GM19324 (cell line): ENCODE results near the gene TRAF7.
A peak's percentile ranks its signal among the peaks of the same experiment; 100 is the strongest.

ENCODE experiments used
- ATAC-seq: cut with Tn5 transposase; IDR thresholded peaks from one replicate; pipeline ENCODE4 v1.9.1; 2021; ENCODE audit warnings: mild to moderate bottlenecking, moderate library complexity; ENCODE audit not compliant: unreplicated experiment, low FRiP score

Gene TRAF7

DNA sequence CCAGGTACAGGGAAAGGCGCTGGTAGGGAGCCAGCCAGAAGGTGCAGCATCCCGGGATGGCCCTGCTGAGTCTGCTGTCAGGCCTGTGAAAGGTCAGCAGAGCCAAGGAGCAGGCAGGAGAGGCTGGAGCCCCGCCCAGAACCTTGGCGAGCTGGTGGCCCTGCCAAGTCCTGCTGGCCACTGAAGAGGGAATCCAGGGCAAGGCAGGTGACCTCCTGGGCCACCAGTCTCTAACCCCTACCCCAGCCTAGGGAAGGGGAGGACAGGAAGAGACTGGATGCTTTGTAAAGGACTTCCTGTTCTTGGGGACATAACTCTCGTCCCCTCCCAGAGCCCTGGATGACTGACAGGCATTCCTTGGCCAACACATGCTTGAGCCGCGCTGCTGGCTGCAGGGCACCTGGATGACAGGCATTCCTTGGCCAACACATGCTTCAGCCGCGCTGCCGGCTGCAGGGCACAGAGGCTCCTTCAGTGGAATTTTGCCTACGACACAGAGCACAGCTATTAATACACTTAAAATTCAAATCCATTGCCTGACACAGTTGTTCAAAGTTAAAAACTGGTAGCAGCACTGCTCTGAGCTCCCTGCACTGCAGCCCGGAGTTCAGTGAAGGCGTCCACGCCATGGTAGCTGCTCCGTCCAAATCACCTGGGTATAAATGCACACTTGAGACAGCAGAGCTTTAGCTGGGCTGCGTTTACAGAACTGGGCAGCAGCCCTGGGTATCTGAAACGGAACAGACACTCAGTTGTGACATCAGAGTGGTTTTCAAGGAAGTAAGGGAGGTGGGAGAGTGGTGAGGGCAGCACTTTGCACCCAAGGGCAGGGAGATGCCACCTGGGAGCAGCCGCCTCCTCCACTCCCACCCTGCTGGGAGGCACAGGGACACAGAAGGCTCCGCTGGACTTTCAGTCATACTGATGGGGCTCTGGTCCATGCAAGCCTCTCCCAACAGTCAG lies 57.1 kb downstream of the TRAF7 start:
- no peak for ATAC-seq

DNA sequence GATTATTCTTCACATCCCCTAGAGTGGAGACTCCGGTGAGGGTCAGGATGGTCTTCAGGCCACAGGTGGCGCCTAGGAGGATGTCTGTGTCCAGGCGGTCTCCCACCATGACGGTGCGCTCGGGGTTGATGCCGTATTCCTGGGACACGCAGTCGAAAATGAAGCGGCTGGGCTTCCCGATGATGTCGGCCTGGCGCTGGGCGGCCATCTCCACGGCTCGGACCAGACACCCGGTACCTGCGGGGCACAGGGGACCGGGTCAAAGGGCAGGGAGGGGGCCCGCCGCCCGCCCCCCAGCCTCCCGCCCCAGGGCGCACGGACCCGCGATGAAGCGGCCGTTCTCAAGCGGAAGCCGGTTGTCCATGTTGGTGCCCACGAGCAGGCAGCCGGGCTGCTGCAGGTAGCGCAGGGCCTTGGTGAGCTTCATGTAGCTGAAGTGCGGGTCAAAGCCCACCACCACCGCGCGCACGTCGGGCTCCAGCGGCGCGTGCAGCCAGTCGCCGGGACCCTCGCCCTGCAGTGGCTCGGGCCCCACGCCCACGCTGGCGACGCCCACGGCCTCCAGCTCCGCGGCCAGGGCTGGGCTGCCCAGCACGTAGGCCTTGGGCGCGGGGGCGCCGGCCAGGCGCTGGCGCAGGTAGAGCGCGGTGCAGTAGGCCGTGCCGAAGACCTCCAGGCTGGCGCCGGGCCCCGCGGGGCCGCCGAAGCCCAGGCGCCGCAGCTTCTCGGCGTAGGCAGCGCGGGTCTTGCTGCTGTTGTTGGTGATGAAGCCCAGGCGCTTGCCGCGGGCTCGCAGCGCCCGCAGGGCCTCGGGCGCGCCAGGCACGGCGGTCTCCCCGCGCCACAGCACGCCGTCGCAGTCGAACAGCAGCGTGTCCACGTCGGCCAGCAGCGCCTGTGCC lies 58.5 kb downstream of the TRAF7 start:
- peak; percentile 13 for ATAC-seq

- peak; percentile 84 for ATAC-seq
Observed at GRCh38 chr16:2214719-2214968, 59.1 kb downstream of the TRAF7 start, which contains the start of gene PGP. Gene PGP (minus strand): TSS chr16:2214840. CDS start chr16:2214777, 63 bp downstream.

- no peak for ATAC-seq
Observed at GRCh38 chr16:2216330-2216729, 60.7 kb downstream of the TRAF7 start.

DNA sequence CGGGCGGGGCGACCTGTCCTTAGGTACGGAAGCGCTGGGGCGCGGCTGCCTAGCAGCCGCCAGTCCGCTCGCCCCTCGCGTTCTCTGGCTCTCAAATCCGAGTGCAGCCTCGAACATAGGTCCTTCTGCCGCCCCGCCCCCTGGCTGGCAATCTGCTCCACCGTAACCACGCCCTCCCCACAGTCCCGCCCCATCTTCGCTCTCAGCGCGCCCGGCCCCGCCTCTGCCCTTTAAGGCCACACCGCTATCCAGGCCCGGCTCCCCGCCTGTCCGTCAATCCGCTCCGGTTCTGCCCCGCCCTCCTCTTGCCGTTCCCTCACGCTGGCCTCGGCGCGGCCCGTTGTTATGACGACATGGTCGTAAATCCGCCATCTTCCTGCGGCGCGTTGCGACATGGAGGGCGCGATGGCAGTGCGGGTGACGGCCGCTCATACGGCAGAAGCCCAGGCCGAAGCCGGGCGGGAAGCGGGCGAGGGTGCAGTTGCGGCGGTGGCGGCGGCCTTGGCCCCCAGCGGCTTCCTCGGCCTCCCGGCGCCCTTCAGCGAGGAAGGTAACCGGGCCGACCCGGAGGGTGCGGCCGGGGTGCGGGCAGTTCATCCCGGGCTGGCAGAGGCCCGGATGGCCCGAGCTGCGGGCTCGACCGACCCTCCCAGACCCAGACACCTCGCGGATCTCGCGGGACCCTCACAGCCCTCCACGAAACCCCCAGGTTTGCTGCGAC lies 67.8 kb downstream of the TRAF7 start, which contains the start of gene E4F1:
Gene E4F1, plus strand, starts transcription at position 371 of the 721 bp plus-strand sequence. Its CDS starts 23 bp downstream, at position 394.
- peak; percentile 93 for ATAC-seq

DNA sequence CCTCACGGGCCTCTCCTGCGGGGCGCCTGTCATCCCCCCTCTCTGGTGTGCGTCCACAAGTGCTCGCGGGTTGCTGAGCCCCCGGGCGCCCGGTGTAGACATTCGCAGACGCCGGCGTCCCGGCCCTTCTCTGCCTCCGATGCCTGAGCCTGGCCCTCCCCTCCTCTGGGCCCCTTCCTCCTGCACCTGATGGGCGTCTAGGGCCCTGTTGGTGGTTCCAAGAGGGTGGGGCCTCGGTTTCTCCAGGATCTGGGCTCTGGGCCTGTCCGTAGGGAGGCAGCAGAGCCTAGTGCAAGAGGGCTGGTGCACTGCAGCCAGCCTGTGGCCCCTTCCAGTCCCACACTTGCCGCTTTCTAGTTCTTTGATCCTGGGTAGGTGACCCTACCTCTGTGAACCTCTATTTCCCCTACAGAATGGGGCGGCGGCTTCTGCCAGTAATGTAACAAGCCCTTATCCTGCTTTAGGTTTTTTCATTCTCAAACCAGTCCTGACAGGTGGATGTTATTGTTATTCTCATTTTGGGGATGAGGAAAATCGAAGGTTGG lies 68.4 kb downstream of the TRAF7 start:
- ATAC-seq = peak; percentile 19

GRCh38 chr16:2226245-2226793 lies 70.7 kb downstream of the TRAF7 start:
- no peak for ATAC-seq

- ATAC-seq = no peak
Observed at GRCh38 chr16:2226918-2227317, 71.3 kb downstream of the TRAF7 start.
